C4-2B (cell line): Measurements from ENCODE around the gene TEAD4.

ENCODE experiments used
- H3K27ac ChIP-seq: fragments of 450-650 bp; 2 replicates; pipeline ENCODE4 v1.5.1; 2017
- CTCF ChIP-seq: fragments of 450-650 bp; conservative IDR thresholded peaks from 2 replicates; pipeline ENCODE4 v1.5.1; 2017; ENCODE audit warnings: mild to moderate bottlenecking
- ZFX ChIP-seq: fragments of 450-650 bp; IDR thresholded peaks from 2 replicates; pipeline ENCODE4 v1.6.1; 2017

Gene TEAD4

DNA sequence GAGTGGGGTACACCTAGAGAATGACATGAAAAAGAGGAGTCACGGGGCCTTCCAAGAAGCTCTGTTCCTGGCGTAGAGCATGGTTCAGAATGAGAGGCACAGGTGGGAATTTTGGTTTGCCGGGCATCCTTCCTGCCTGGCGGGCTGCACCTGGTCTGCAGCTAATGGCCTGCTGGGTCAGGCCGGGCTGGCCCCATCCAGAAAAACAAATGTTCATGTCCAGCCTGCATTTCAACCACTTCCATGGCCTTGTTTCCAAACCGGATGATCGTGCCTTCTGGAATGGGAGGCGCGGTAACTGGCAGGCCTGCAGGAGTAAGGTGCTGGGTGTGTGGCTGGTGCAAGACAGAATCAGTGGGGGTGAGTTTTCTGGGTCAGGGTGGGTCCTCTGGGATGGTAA is 14.4 kb downstream of the TEAD4 start:
- H3K27ac ChIP-seq, result no peak overlapping the region
- no peak for TF ChIP-seq CTCF
- no peak for TF ChIP-seq ZFX

GRCh38 chr12:2974560-2974971 is 15.4 kb downstream of the TEAD4 start:
- H3K27ac ChIP-seq, result no peak overlapping the region
- TF ChIP-seq CTCF (no peak), ZFX (no peak)

- TF ChIP-seq CTCF, result no peak
- no peak for TF ChIP-seq ZFX
- H3K27ac ChIP-seq, result no peak overlapping the region
Observed at GRCh38 chr12:2976581-2976996, 17.4 kb downstream of the TEAD4 start.

DNA sequence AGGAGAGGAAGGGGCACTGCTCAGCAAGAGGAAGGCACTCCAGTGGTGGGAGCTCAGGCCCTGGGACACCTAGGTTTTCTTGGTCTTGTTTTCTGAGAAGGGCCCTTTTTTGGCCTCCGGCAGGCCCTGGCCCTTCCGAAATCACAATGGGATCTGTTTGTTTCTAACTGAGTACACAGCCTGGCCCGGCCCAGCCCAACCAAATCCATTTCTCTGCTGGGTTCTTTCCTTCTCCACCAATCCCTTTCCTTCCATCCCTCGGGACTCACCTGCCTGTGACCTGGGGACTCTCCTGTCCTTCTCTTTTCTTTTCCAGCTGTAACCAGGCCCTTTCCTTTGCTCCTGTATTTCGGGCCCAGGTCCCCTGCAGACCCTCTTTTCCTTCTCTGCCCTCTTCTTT is 18.6 kb downstream of the TEAD4 start:
- no peak overlapping the region for H3K27ac ChIP-seq
- no peak for TF ChIP-seq ZFX
- TF ChIP-seq CTCF, result no peak

- TF ChIP-seq CTCF, result no peak
- TF ChIP-seq ZFX, result no peak
- no peak overlapping the region for H3K27ac ChIP-seq
Observed at GRCh38 chr12:2979806-2980205, 20.6 kb downstream of the TEAD4 start.

DNA sequence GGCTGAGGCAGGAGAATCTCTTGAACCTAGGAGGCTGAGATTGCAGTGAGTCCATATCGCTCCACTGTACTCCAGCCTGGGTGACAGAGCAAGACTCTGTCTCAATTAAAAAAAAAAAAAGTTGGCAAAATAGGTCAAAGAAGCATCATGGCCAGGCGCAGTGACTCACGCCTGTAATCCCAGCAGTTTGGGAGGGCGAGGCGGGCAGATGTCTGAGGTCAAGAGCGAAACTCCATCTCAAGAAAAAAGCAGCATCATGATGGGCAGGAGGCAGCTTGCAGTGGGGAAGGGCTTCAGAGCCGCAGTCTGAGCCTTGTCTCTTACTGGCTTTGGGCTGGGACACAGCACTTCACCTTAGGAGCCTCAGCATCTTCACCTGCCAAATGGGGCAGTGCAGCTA is 21.4 kb downstream of the TEAD4 start:
- no peak overlapping the region for H3K27ac ChIP-seq
- no peak for TF ChIP-seq ZFX
- TF ChIP-seq CTCF, result no peak

- H3K27ac ChIP-seq, result no peak overlapping the region
- TF ChIP-seq ZFX, result no peak
- TF ChIP-seq CTCF, result no peak
Observed at GRCh38 chr12:2982361-2982760, 23.2 kb downstream of the TEAD4 start.

DNA sequence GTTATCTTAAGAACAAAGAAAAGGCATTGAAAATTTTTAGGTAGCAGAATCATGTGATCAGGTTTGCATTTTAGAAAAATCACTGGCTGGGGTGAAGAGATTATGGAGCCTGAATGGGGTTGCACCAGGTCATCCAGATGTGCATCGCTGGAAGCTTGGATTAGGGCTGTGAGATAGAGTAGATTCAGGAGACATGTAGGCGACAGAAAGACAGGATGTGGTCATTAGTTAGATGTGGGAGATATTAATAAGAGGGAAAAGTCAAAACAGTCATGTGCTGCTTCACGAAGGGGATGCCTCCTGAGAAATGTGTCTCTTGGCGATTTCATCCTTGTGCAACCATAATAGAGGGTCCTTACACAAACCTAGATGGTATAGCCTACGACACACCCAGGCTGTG is 25.1 kb downstream of the TEAD4 start:
- H3K27ac ChIP-seq, result no peak overlapping the region
- TF ChIP-seq CTCF (no peak), ZFX (no peak)
